Measurements from ENCODE around the gene MOGAT2.

GRCh38 chr11:75705541-75705940 lies 12.1 kb upstream of the MOGAT2 start:
- TF ChIP-seq POU6F1 (CRISPR knock-in tag; IDR thresholded peaks at IDR 0.05; ENCODE audit: borderline replicate concordance, low read depth) (no peak), GLIS3 (CRISPR knock-in tag; IDR thresholded peaks at IDR 0.05) (no peak), BACH2 (CRISPR knock-in tag; IDR thresholded peaks at IDR 0.05; ENCODE audit: borderline replicate concordance) (no peak), CSRNP3 (CRISPR knock-in tag; IDR thresholded peaks at IDR 0.05) (no peak), PATZ1 (CRISPR knock-in tag; IDR thresholded peaks at IDR 0.05; ENCODE audit: borderline replicate concordance) (no peak), TSHZ2 (CRISPR knock-in tag; IDR thresholded peaks at IDR 0.05) (no peak), ZFP30 (CRISPR knock-in tag; IDR thresholded peaks at IDR 0.05) (no peak), ARNTL (CRISPR knock-in tag; IDR thresholded peaks at IDR 0.05; ENCODE audit: borderline replicate concordance, low read depth) (no peak), CREB5 (CRISPR knock-in tag; IDR thresholded peaks at IDR 0.05; ENCODE audit: low read depth) (no peak), PPARA (CRISPR knock-in tag; IDR thresholded peaks at IDR 0.05; ENCODE audit: borderline replicate concordance) (no peak), ZFP3 (CRISPR knock-in tag; IDR thresholded peaks at IDR 0.05) (no peak), ZNF70 (CRISPR knock-in tag; IDR thresholded peaks at IDR 0.05) (no peak)

Measured in SK-N-SH treated with all-trans-retinoic acid at 6 μM for 48 hours (cell line).